Transverse colon (tissue), 3 donors: ENCODE measurements around the gene MTOR.

ENCODE experiments used
- CTCF ChIP-seq, 5 experiments: fragments of 200-600 bp in 3 of 5; fragments of 450-650 bp in 2 of 5; sonication (generic) in 3 of 5; IDR thresholded peaks; 1 replicate in 2 of 5; 2 replicates in 3 of 5; pipeline ENCODE4 v1.5.1; 2016 to 2017; ENCODE audit warnings: antibody characterized with exemption in 5 of 5, inconsistent platforms in 3 of 5, mild to moderate bottlenecking in 2 of 5, moderate library complexity in 1 of 5
- EP300 ChIP-seq: sonication (generic); formaldehyde crosslinking; IDR thresholded peaks from one replicate; pipeline ENCODE4 v1.6.1; 2017; ENCODE audit warnings: antibody characterized with exemption, low read depth

- TF ChIP-seq EP300 (no peak), CTCF (IDR thresholded peaks at IDR 0.05) (no peak)
Measured at GRCh38 chr1:11193376-11193775, 69.0 kb downstream of the MTOR start.
